ENCODE measurements around the gene SPATA31C1. TPM values are rescaled to one million over a fixed set of nuclear protein-coding genes. Genes with fewer than 3 reads are reported as not detected.
"Not testable (repeated sequence)": the region's sequence is repeated elsewhere in the genome, so short reads cannot be mapped to it uniquely, and the experiment has no call there.

SPATA31C1 gene
- total RNA-seq, 4 donors from 2014 or later: not detected

GRCh38 chr9:87929152-87929551 is 11.4 kb downstream of the SPATA31C1 start:
- H3K4me3 ChIP-seq, H3K27me3 ChIP-seq, H3K27ac ChIP-seq, H3K36me3 ChIP-seq, ATAC-seq, H3K9me3 ChIP-seq, H3K4me1 ChIP-seq: not testable (repeated sequence)

- H3K4me1 ChIP-seq, H3K27ac ChIP-seq, H3K9me3 ChIP-seq, ATAC-seq, H3K36me3 ChIP-seq, H3K4me3 ChIP-seq, H3K27me3 ChIP-seq: not testable (repeated sequence)
- 92 to 95% methylated on average over 2 to 4 of the region's 7 CpGs for WGBS, 2 donors (ENCODE audit: low coverage in 1 of 2)
Observed at GRCh38 chr9:87934444-87934843, 16.7 kb downstream of the SPATA31C1 start.

GRCh38 chr9:87937352-87937751 is 19.6 kb downstream of the SPATA31C1 start:
- ATAC-seq, H3K36me3 ChIP-seq, H3K4me3 ChIP-seq, H3K9me3 ChIP-seq, H3K27ac ChIP-seq, H3K4me1 ChIP-seq, H3K27me3 ChIP-seq: not testable (repeated sequence)
- WGBS, 2 donors (ENCODE audit: low coverage in 1 of 2): no CpG with 5 or more reads among the region's 12 CpGs

GRCh38 chr9:87937918-87938317 is 20.2 kb downstream of the SPATA31C1 start:
- WGBS, 2 donors (ENCODE audit: low coverage in 1 of 2): no CpG with 5 or more reads among the region's 9 CpGs
- ATAC-seq: not testable (repeated sequence)

GRCh38 chr9:87938336-87938735 is 20.6 kb downstream of the SPATA31C1 start:
- not testable (repeated sequence) for H3K4me1 ChIP-seq, H3K36me3 ChIP-seq, H3K27me3 ChIP-seq, H3K27ac ChIP-seq, H3K9me3 ChIP-seq, H3K4me3 ChIP-seq, ATAC-seq
- WGBS, 2 donors (ENCODE audit: low coverage in 1 of 2): no CpG with 5 or more reads among the region's 12 CpGs

More at GRCh38 chr9:87937918-87938317, 20.2 kb downstream of the SPATA31C1 start:
- not testable (repeated sequence) for H3K4me3 ChIP-seq, H3K27ac ChIP-seq, H3K9me3 ChIP-seq, H3K27me3 ChIP-seq, H3K4me1 ChIP-seq, H3K36me3 ChIP-seq

GRCh38 chr9:87939096-87939495 is 21.3 kb downstream of the SPATA31C1 start:
- peaks cover 10% of the 10 kb centered on the region for H3K27me3 ChIP-seq
- 71% methylated on average over 2 of the region's 8 CpGs; no CpG with 5 or more reads in 1 of the 2 donors for WGBS, 2 donors (ENCODE audit: low coverage in 1 of 2)
- not testable (repeated sequence) for H3K36me3 ChIP-seq, H3K9me3 ChIP-seq, H3K4me3 ChIP-seq, H3K27ac ChIP-seq, ATAC-seq, H3K4me1 ChIP-seq

- H3K4me1 ChIP-seq: no peaks in the 10 kb centered on the region
- TF ChIP-seq POLR2A (IDR thresholded peaks at IDR 0.05) (no peak), EP300 (IDR thresholded peaks at IDR 0.05) (no peak), POLR2AphosphoS5 (IDR thresholded peaks at IDR 0.05) (no peak), CTCF (IDR thresholded peaks at IDR 0.05) (no peak)
- peaks cover 32% of the 10 kb centered on the region for H3K27me3 ChIP-seq
- H3K4me3 ChIP-seq: no peak overlapping the region
- H3K36me3 ChIP-seq: no peaks in the 10 kb centered on the region
- no peak overlapping the region for H3K27ac ChIP-seq
- 90% methylated on average over 2 of the region's 21 CpGs; no CpG with 5 or more reads in 1 of the 2 donors for WGBS, 2 donors (ENCODE audit: low coverage in 1 of 2)
- ATAC-seq: no peak
- H3K9me3 ChIP-seq: no peaks in the 10 kb centered on the region
Observed at GRCh38 chr9:87944096-87944495, 26.3 kb downstream of the SPATA31C1 start.

- 39 to 50% methylated on average over 1 to 2 of the region's 21 CpGs for WGBS, 2 donors (ENCODE audit: low coverage in 1 of 2)
- Histone ChIP-seq H3K4me1 (no peaks in the 10 kb centered on the region), H3K27ac (no peak overlapping the region), H3K9me3 (no peaks in the 10 kb centered on the region), H3K4me3 (peak overlapping the region in 1 of 2 donors; percentile 28), H3K27me3 (peaks cover 34% of the 10 kb centered on the region), H3K36me3 (no peaks in the 10 kb centered on the region)
- ATAC-seq: no peak
- TF ChIP-seq EP300 (IDR thresholded peaks at IDR 0.05): no peak
- no peak for TF ChIP-seq CTCF (IDR thresholded peaks at IDR 0.05)
- TF ChIP-seq POLR2AphosphoS5 (IDR thresholded peaks at IDR 0.05): no peak
Observed at GRCh38 chr9:87944682-87945081, 26.9 kb downstream of the SPATA31C1 start.
